ENCODE measurements around the gene KCNK18.

The KCNK18 gene

DNA sequence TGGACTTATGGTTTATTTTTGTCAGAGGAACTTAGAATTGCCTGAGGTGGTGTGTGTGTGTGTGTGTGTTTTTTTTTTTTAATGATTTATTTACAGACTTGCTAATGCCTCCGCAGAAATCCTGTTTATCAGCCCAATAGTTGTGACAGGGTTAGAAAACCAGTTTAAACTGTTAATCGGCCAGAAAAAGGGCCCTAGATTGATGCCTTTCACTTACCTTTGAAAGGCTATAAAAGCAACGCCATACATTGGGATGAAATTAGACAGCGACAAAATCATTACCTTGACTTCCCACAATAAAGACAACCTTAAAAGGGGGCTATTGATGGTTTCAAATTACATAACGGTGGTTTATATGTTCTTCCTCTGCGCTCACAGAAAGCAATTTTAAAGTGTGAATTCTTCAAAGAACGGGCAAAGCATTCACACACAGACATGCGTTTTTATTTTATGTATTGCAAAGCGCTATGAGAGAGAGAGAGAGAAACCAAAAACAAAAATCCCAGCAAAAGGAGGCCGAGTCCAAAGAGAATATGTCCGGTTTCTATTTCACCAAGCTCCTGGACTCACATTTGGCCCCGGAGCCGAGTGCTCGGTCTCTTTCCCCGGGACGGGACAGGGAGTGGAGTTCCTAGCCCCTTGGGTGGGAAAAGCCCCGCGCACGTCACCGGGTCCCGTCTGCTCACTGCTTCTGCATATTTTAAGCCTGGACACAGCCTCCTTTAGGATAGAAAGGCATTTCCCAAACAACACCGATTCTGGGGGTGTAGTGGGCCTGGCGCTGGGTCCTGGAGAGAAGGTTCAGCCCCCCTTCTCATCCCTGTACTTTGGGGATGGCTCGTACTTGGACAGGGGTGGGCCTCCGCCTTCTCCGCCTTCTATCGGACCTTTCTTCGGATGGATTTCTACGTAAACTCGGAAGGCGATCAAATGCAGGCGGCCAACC lies 32.4 kb upstream of the KCNK18 start:
- no peak overlapping the region for H3K9ac ChIP-seq (ENCODE audit: low read length)
- 0 out of 2 replicates have a peak overlapping the region, but pooled peaks have one; percentile 51 for H3K4me3 ChIP-seq (ENCODE audit: low read depth, low read length)
- no peaks in the 10 kb centered on the region for H3K9me3 ChIP-seq (ENCODE audit: control insufficient read depth, insufficient read depth, low read depth, low read length)
- H3K4me1 ChIP-seq (ENCODE audit: control insufficient read depth, insufficient read depth, low read length), result peaks cover 39% of the 10 kb centered on the region
- H3K27me3 ChIP-seq (ENCODE audit: control insufficient read depth, insufficient read depth, low read length), result peaks cover 100% of the 10 kb centered on the region
- H3K36me3 ChIP-seq (ENCODE audit: control insufficient read depth, insufficient read depth, low read length), result no peaks in the 10 kb centered on the region
- H3K27ac ChIP-seq (ENCODE audit: low read depth, low read length), result no peak overlapping the region

DNA sequence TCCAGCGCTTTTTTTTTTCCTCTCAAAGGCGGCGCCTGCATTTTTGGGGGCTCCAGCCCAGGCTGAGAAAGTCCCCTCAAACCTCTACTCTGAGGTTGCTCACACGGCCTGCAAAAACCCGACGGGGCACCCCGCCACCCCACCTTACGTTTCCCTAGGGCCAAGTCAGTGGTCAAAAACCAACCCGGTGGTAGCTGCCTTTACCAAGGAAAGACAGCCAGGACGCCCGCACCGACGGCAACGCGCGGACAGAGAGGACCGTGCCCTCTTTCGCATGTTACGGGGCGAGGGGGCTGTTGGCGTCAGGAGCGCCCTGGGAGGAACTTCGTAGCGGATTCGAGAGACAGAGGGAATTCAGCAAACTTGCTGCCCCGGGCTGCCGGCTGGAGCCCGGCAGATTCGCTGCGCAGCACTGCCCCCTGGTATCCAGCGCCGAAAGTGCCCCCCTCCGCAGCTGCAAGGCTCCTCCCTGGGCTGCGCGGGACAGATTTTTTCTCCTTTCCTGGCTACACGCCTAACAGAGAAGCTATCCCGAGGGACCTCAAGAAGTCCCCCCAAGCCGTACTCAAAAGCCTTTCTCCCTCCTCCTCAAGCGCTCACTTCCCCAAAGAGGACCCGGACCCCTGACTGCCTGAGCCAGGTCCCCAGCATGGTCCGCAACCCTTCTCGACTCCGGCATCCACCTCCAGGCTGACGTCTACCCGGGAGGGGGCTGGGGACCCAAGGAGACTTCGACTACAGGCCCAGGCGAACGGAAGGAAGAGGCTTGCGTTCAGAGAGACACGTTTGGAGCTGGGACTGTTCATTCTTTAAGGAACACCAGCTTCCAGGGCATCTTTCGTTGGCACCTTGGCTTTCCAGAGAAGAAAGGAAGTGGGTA lies 31.5 kb upstream of the KCNK18 start:
- Histone ChIP-seq H3K4me3 (ENCODE audit: low read depth, low read length) (peak overlapping the region; percentile 51), H3K27ac (ENCODE audit: low read depth, low read length) (no peak overlapping the region)

DNA sequence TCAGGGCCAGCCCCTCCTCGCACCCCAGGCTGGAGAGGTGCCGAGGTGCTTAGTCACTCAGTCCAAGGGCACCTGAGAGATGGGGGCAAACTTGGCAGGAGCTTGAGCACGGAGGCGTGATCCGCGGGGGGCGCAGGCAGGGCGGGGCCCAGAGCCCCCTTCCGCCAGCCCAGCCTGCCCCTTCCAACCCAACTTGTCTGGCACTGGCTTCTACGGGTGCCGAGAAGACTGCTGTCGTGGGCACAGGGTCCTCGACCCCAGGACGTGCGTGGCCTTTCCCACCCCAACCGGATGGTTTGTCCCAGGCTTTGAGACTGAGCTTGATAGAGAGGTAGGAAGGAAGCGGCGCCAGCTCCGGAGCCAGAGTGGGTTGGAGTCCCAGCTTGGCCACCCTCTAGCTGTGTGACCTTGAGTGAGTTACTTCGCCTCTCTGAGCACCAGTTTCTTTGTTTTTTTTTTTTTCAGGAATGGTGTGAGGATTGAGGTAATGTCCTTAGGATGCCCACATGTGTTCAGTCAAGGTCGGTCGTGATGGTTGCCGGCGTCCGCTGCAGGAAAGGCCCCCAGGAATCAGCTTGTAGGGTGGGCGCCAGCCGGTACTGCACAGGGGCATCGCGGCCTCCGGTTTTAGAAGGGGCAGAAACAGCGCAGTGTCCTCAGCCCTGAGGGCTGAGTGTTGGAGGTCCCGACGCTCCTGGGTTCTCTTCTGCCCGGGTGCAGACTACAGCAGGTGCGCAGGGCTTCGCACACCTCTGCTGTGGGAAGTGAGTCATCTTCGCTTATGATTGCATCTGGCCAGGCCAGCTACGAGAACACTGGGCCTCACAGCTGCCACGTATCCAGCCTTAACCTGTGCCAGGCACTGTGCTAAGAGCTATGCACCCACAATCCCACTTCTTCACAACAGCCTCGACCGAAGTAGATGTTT lies 30.6 kb upstream of the KCNK18 start:
- no peak overlapping the region for H3K27ac ChIP-seq (ENCODE audit: low read depth, low read length)
- H3K27me3 ChIP-seq (ENCODE audit: control insufficient read depth, insufficient read depth, low read length), result peaks cover 100% of the 10 kb centered on the region
- H3K9me3 ChIP-seq (ENCODE audit: control insufficient read depth, insufficient read depth, low read depth, low read length), result no peaks in the 10 kb centered on the region
- H3K4me1 ChIP-seq (ENCODE audit: control insufficient read depth, insufficient read depth, low read length), result peaks cover 26% of the 10 kb centered on the region; the same call in 1 of the 2 replicates
- H3K4me3 ChIP-seq (ENCODE audit: low read depth, low read length), result peak overlapping the region; percentile 56
- H3K36me3 ChIP-seq (ENCODE audit: control insufficient read depth, insufficient read depth, low read length), result no peaks in the 10 kb centered on the region
- H3K9ac ChIP-seq (ENCODE audit: low read length), result no peak overlapping the region

More for the DNA sequence above, 31.5 kb upstream of the KCNK18 start:
- Histone ChIP-seq H3K9ac (ENCODE audit: low read length) (no peak overlapping the region), H3K4me1 (ENCODE audit: control insufficient read depth, insufficient read depth, low read length) (peaks cover 34% of the 10 kb centered on the region), H3K27me3 (ENCODE audit: control insufficient read depth, insufficient read depth, low read length) (peaks cover 100% of the 10 kb centered on the region), H3K9me3 (ENCODE audit: control insufficient read depth, insufficient read depth, low read depth, low read length) (no peaks in the 10 kb centered on the region), H3K36me3 (ENCODE audit: control insufficient read depth, insufficient read depth, low read length) (no peaks in the 10 kb centered on the region)

DNA sequence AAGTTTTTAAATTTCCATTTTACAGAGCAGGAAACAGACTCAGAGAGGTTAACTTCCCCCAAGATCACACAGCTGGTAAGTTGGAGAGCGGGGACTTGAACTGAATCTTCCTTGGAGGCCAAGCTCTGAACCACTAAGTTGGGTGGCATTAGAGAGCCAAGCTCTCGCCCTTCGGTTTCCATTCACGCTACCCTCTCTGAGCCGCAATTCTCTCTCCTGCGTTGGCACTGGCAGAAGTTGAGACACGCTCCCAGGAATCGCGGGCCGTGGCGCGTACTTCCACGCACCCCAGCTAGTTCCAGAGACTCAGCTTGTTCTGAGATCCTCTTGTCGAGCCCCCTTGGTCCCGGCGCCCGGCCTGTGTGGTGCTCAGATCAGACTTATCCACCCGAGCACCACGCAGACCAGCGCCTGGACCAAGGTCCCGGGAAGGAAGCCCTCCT lies 29.9 kb upstream of the KCNK18 start:
- H3K27ac ChIP-seq (ENCODE audit: low read depth, low read length), result no peak overlapping the region
- peaks cover 24% of the 10 kb centered on the region; the same call in 1 of the 2 replicates for H3K4me1 ChIP-seq (ENCODE audit: control insufficient read depth, insufficient read depth, low read length)
- no peaks in the 10 kb centered on the region for H3K9me3 ChIP-seq (ENCODE audit: control insufficient read depth, insufficient read depth, low read depth, low read length)
- no peak overlapping the region for H3K9ac ChIP-seq (ENCODE audit: low read length)
- peaks cover 100% of the 10 kb centered on the region for H3K27me3 ChIP-seq (ENCODE audit: control insufficient read depth, insufficient read depth, low read length)
- no peaks in the 10 kb centered on the region for H3K36me3 ChIP-seq (ENCODE audit: control insufficient read depth, insufficient read depth, low read length)
- peak overlapping the region; percentile 56 for H3K4me3 ChIP-seq (ENCODE audit: low read depth, low read length)

DNA sequence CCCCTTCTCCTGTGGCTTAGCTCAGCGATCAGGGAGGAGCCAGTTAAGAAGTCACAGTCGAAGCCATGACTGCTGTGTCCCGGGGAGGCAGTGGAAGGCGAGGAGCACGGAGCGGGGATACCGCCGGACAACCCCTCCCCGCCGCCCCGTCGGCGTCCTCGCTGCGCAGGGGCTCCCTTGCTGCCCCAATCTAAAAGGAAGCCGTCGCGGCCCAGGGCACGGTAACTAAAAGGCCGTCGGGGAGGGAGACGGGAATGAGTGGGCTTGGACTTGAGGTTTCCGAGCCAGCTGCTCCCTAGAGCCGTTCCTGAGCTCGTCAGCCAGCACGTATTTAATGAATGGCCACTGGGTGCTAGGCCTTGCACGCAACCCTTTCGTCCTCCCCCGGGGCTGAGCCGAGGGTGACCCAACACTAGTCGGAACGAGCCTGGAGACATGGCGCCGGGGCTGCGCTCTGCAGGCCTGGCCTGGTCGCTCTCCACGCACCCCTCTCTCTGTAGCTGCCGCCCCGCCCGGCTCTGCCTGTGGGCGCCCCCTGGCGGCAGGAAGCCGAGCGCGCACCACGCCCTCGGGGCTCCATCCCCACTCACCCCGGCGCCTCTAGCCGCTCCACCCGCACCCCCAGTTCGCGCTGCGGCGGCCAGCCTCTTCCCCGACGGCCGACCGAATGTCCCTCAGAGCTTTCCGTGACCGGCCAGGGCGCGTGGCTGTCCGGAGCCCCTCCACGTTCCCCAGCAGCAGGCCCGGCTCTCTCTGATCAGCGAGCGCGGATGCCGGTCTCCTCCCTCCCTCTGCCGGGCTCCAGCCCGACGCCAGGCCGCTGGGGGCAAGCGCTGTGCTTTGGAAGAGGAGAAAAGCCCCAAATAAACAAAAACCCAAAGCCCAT lies 29.3 kb upstream of the KCNK18 start:
- Histone ChIP-seq H3K27ac (ENCODE audit: low read depth, low read length) (no peak overlapping the region), H3K4me3 (ENCODE audit: low read depth, low read length) (peak overlapping the region; percentile 56), H3K4me1 (ENCODE audit: control insufficient read depth, insufficient read depth, low read length) (peaks cover 24% of the 10 kb centered on the region; the same call in 1 of the 2 replicates), H3K36me3 (ENCODE audit: control insufficient read depth, insufficient read depth, low read length) (no peaks in the 10 kb centered on the region), H3K9me3 (ENCODE audit: control insufficient read depth, insufficient read depth, low read depth, low read length) (no peaks in the 10 kb centered on the region), H3K27me3 (ENCODE audit: control insufficient read depth, insufficient read depth, low read length) (peaks cover 100% of the 10 kb centered on the region), H3K9ac (ENCODE audit: low read length) (no peak overlapping the region)

DNA sequence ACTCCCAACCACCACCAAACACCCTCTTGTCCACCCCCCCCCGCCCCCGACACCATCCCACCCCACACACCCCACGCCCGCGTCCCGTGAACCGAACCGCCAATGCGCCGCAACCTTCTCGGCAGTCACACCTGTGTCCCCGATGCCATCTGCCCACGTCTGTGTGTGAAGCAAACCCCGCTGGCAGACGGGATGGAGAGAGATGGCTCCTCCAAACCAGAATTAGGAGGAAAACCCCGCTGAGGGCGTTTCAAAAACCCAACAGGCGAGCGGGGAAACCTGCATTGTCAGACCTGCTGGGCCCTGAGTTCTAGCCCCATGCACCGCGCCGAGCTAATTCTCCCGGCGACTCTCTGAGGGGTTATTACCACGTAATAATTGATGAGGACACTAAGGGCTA lies 28.6 kb upstream of the KCNK18 start:
- peaks cover 100% of the 10 kb centered on the region for H3K27me3 ChIP-seq (ENCODE audit: control insufficient read depth, insufficient read depth, low read length)
- H3K9ac ChIP-seq (ENCODE audit: low read length), result no peak overlapping the region
- peaks cover 24% of the 10 kb centered on the region; the same call in 1 of the 2 replicates for H3K4me1 ChIP-seq (ENCODE audit: control insufficient read depth, insufficient read depth, low read length)
- H3K4me3 ChIP-seq (ENCODE audit: low read depth, low read length), result peak overlapping the region; percentile 56
- no peaks in the 10 kb centered on the region for H3K9me3 ChIP-seq (ENCODE audit: control insufficient read depth, insufficient read depth, low read depth, low read length)
- H3K36me3 ChIP-seq (ENCODE audit: control insufficient read depth, insufficient read depth, low read length), result no peaks in the 10 kb centered on the region
- H3K27ac ChIP-seq (ENCODE audit: low read depth, low read length), result no peak overlapping the region

DNA sequence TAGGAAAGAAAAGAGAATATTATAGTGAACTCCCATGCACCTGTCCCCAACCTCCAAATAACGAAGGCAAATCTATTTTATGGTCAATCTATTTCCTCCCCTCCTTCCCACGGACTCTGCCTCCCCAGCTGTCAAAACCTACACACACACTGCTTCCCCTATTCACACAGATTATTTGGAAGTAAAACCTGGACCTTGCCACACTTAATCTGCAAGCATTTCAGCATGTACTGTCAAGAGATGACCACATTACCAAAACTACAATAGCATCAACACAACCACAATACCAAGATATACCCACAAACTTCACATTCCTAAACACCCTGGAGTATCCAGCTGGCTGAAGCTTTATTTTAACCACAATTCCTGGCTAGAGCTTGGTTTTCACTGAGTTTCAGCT lies 27.8 kb upstream of the KCNK18 start:
- H3K9me3 ChIP-seq (ENCODE audit: control insufficient read depth, insufficient read depth, low read depth, low read length), result no peaks in the 10 kb centered on the region

DNA sequence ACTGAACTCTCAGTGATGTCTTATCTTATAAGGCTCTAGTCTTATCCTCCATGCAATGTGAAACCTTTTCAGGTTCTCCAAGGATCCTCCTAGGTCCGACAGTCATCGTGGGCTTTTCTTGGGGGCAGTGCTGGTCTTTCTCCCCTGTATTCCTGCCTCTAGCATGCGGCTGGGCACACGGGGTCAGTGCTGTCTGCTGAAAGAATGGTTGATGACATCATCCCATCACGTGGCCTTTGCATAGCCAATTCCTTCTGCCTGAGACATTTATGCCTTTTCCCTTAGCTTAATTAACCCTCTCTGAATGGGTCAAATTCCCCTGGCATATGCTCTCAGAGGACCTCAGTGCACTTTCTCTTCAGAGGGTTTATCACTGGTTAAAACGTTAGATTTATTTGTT lies 27.0 kb upstream of the KCNK18 start:
- Histone ChIP-seq H3K27me3 (ENCODE audit: control insufficient read depth, insufficient read depth, low read length) (peaks cover 100% of the 10 kb centered on the region), H3K9ac (ENCODE audit: low read length) (no peak overlapping the region), H3K4me3 (ENCODE audit: low read depth, low read length) (no peak overlapping the region), H3K27ac (ENCODE audit: low read depth, low read length) (no peak overlapping the region), H3K9me3 (ENCODE audit: control insufficient read depth, insufficient read depth, low read depth, low read length) (no peaks in the 10 kb centered on the region), H3K36me3 (ENCODE audit: control insufficient read depth, insufficient read depth, low read length) (no peaks in the 10 kb centered on the region), H3K4me1 (ENCODE audit: control insufficient read depth, insufficient read depth, low read length) (peaks cover 18% of the 10 kb centered on the region)

More for the DNA sequence above, 27.8 kb upstream of the KCNK18 start:
- H3K36me3 ChIP-seq (ENCODE audit: control insufficient read depth, insufficient read depth, low read length), result no peaks in the 10 kb centered on the region
- peaks cover 24% of the 10 kb centered on the region for H3K4me1 ChIP-seq (ENCODE audit: control insufficient read depth, insufficient read depth, low read length)
- H3K27me3 ChIP-seq (ENCODE audit: control insufficient read depth, insufficient read depth, low read length), result peaks cover 100% of the 10 kb centered on the region
- no peak overlapping the region for H3K4me3 ChIP-seq (ENCODE audit: low read depth, low read length)
- no peak overlapping the region for H3K27ac ChIP-seq (ENCODE audit: low read depth, low read length)
- no peak overlapping the region for H3K9ac ChIP-seq (ENCODE audit: low read length)

DNA sequence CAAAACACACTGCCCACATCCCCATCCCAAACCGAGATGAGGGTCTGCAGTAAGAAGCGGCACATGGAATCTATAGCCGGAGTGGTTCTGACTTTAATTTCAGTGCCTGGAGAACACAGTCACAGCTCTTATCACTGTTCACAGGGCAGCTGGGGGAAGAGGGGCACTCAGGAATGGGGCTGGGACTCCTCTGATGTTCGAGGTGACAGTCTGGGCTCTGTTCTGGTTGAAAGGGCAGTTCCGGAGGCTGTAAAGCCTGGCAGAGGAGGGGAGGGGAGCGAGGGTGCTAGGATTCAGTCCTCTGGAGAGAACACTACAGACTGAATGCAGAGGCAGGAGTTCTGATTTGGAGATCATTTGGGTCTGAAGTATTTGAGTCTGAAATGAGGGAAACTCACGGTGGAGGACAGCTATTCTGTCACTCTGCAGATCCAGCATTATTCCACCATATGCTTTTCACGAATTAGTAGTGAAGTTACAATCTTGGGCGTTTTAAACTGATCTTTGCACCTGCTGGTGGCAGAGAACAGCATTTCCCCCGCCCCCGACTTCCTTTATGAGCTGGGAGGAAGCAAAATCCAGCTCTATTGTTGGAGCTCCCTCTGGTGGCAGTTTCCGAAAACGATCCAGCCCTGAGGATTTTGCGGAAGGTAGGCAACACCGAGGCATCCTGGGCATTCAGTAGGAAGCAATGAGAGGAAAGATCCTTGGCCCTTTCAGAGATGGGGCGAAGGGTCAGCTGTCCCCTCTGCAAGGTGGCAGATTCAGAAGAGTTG lies 22.7 kb upstream of the KCNK18 start:
- no peaks in the 10 kb centered on the region for H3K36me3 ChIP-seq (ENCODE audit: control insufficient read depth, insufficient read depth, low read length)
- no peak overlapping the region for H3K9ac ChIP-seq (ENCODE audit: low read length)
- peak overlapping the region; percentile 69 for H3K4me3 ChIP-seq (ENCODE audit: low read depth, low read length)

More for the DNA sequence above, 22.7 kb upstream of the KCNK18 start:
- H3K9me3 ChIP-seq (ENCODE audit: control insufficient read depth, insufficient read depth, low read depth, low read length), result no peaks in the 10 kb centered on the region
- no peak overlapping the region for H3K27ac ChIP-seq (ENCODE audit: low read depth, low read length)
- H3K4me1 ChIP-seq (ENCODE audit: control insufficient read depth, insufficient read depth, low read length), result peaks cover 7% of the 10 kb centered on the region
- peaks cover 82% of the 10 kb centered on the region for H3K27me3 ChIP-seq (ENCODE audit: control insufficient read depth, insufficient read depth, low read length)
